Activated CD8-positive, alpha-beta T cell treated with anti-CD3 and anti-CD28 coated beads for 36 hours (primary cell): ENCODE results near the gene CNOT6L. TPM values are rescaled to one million over a fixed set of nuclear protein-coding genes. Genes with fewer than 3 reads are reported as not detected.

ENCODE experiments used
- ATAC-seq: fragments of 200-7000 bp; cut with Tn5 transposase; one replicate; pipeline ENCODE4 v1.10.0; 2021; ENCODE audit warnings: mild to moderate bottlenecking, moderate library complexity
- CTCF ChIA-PET: fragments of 350-600 bp; sonication (Branson Sonifier 250); formaldehyde crosslinking; loops from one replicate; lab custom pipeline; 2021; ENCODE audit warnings: antibody characterized with exemption; lab: Charles Lee
- POLR2A ChIA-PET: fragments of 350-600 bp; sonication (Branson Sonifier 250); formaldehyde crosslinking; loops from one replicate; lab custom pipeline; 2021; ENCODE audit warnings: antibody characterized with exemption; lab: Charles Lee
- DNase-seq: peaks from one replicate; pipeline ENCODE4 v3.0.0-alpha.2; 2020
- H3K27ac Mint-ChIP-seq: one replicate; pipeline ENCODE4 v1.8.0; 2021; ENCODE audit warnings: mild to moderate bottlenecking, mixed read lengths
- H3K27me3 Mint-ChIP-seq: one replicate; pipeline ENCODE4 v1.8.0; 2021; ENCODE audit warnings: mixed read lengths
- H3K36me3 Mint-ChIP-seq: one replicate; pipeline ENCODE4 v1.8.0; 2021; ENCODE audit warnings: low read depth, mixed read lengths
- H3K4me1 Mint-ChIP-seq: one replicate; pipeline ENCODE4 v1.8.0; 2021; ENCODE audit warnings: low read depth, mixed read lengths
- H3K4me3 Mint-ChIP-seq: one replicate; pipeline ENCODE4 v1.8.0; 2021; ENCODE audit warnings: mild to moderate bottlenecking, moderate library complexity, mixed read lengths
- H3K9me3 Mint-ChIP-seq: one replicate; pipeline ENCODE4 v1.8.0; 2021; ENCODE audit warnings: mixed read lengths
- CTCF ChIP-seq: fragments of 200-600 bp; IDR thresholded peaks from one replicate; pipeline ENCODE4 v1.8.0; 2022; ENCODE audit warnings: antibody characterized with exemption, mild to moderate bottlenecking
- intact Hi-C: fragments of 100-400 bp; cut with micrococcal nuclease; formaldehyde crosslinking; loops from one replicate; pipeline ENCODE4 v1.10.0; 2022
- total RNA-seq, 2 experiments: library from RNA; stranded (reverse); gene quantifications; one replicate each; pipeline ENCODE4 v1.2.3, GENCODE V29; 2021

Gene CNOT6L
- total RNA-seq, 2 experiments from 2014 or later: 109 to 118 TPM

GRCh38 chr4:77701121-77701520 lies 118.0 kb downstream of the CNOT6L start:
- H3K27ac Mint-ChIP-seq: no peak overlapping the region
- no peak for TF ChIP-seq CTCF
- H3K4me1 Mint-ChIP-seq: no peaks in the 10 kb centered on the region
- no peak for ATAC-seq
- no peak overlapping the region for H3K4me3 Mint-ChIP-seq
- POLR2A ChIA-PET: interaction anchor here (0.6 kb wide), 1 partner anchor 11 kb away, joined by 3 read pairs; no protein-coding TSS in a partner anchor
- no peaks in the 10 kb centered on the region for H3K27me3 Mint-ChIP-seq
- intact Hi-C loops: no loop called here
- no peaks in the 10 kb centered on the region for H3K9me3 Mint-ChIP-seq
- no peaks in the 10 kb centered on the region for H3K36me3 Mint-ChIP-seq
- no peak for DNase-seq
- CTCF ChIA-PET: no interaction called here

GRCh38 chr4:77699731-77700210 lies 119.4 kb downstream of the CNOT6L start:
- ChIA-PET CTCF (interaction anchor here (0.7 kb wide), 1 partner anchor 18 kb away, joined by 3 read pairs; no protein-coding TSS in a partner anchor), POLR2A (no interaction called here)
- no peak for TF ChIP-seq CTCF
- intact Hi-C loops: no loop called here
- no peaks in the 10 kb centered on the region for H3K4me1 Mint-ChIP-seq
- H3K4me3 Mint-ChIP-seq: no peak overlapping the region
- ATAC-seq: no peak
- H3K27ac Mint-ChIP-seq: no peak overlapping the region
- DNase-seq: no peak
- H3K27me3 Mint-ChIP-seq: no peaks in the 10 kb centered on the region
- H3K9me3 Mint-ChIP-seq: no peaks in the 10 kb centered on the region
- H3K36me3 Mint-ChIP-seq: no peaks in the 10 kb centered on the region

- DNase-seq (no peak), ATAC-seq (peak; percentile 30)
- Mint-ChIP-seq H3K4me1 (no peaks in the 10 kb centered on the region), H3K4me3 (no peak overlapping the region), H3K36me3 (no peaks in the 10 kb centered on the region), H3K27me3 (no peaks in the 10 kb centered on the region), H3K27ac (no peak overlapping the region), H3K9me3 (no peaks in the 10 kb centered on the region)
- TF ChIP-seq CTCF: no peak
- POLR2A ChIA-PET: interaction anchor here (0.6 kb wide), 1 partner anchor 152 kb away, joined by 3 read pairs; no protein-coding TSS in a partner anchor
- CTCF ChIA-PET: no interaction called here
- intact Hi-C loops: no loop called here
Observed at GRCh38 chr4:77697860-77698590, 121.1 kb downstream of the CNOT6L start.

- ChIA-PET POLR2A (no interaction called here), CTCF (no interaction called here)
- Mint-ChIP-seq H3K27ac (no peak overlapping the region), H3K9me3 (no peaks in the 10 kb centered on the region), H3K4me1 (no peaks in the 10 kb centered on the region), H3K27me3 (no peaks in the 10 kb centered on the region), H3K4me3 (no peak overlapping the region), H3K36me3 (no peaks in the 10 kb centered on the region)
- intact Hi-C loops: no loop called here
- TF ChIP-seq CTCF: no peak
- ATAC-seq (no peak), DNase-seq (no peak)
Observed at GRCh38 chr4:77695774-77696173, 123.4 kb downstream of the CNOT6L start.

GRCh38 chr4:77692847-77693432 lies 126.2 kb downstream of the CNOT6L start:
- no peaks in the 10 kb centered on the region for H3K27me3 Mint-ChIP-seq
- H3K4me3 Mint-ChIP-seq: no peak overlapping the region
- no peak overlapping the region for H3K27ac Mint-ChIP-seq
- intact Hi-C loops: no loop called here
- no peaks in the 10 kb centered on the region for H3K4me1 Mint-ChIP-seq
- no peak for DNase-seq
- no peaks in the 10 kb centered on the region for H3K36me3 Mint-ChIP-seq
- ATAC-seq: no peak
- ChIA-PET POLR2A (no interaction called here), CTCF (no interaction called here)
- no peaks in the 10 kb centered on the region for H3K9me3 Mint-ChIP-seq
- TF ChIP-seq CTCF: no peak
